Measurements from ENCODE around the gene PHAX.
A peak's percentile ranks its signal among the peaks of the same experiment; 100 is the strongest.
"Not testable (repeated sequence)": the region's sequence is repeated elsewhere in the genome, so short reads cannot be mapped to it uniquely, and the experiment has no call there.

Gene PHAX

GRCh38 chr5:126605525-126605924, 4.8 kb downstream of the PHAX start:
- DNase-seq, result no peak

- DNase-seq, result no peak
Measured at GRCh38 chr5:126610160-126610559, 9.4 kb downstream of the PHAX start.

GRCh38 chr5:126610616-126611015, 9.9 kb downstream of the PHAX start:
- no peak for DNase-seq

GRCh38 chr5:126613941-126614592, 13.3 kb downstream of the PHAX start:
- no peak for DNase-seq

GRCh38 chr5:126615286-126615685, 14.5 kb downstream of the PHAX start:
- DNase-seq, result no peak

- DNase-seq, result not testable (repeated sequence)
Measured at GRCh38 chr5:126617603-126618002, 16.9 kb downstream of the PHAX start.

GRCh38 chr5:126619781-126620180, 19.0 kb downstream of the PHAX start:
- no peak for DNase-seq

GRCh38 chr5:126624534-126624933, 23.8 kb downstream of the PHAX start:
- no peak for DNase-seq

- no peak for DNase-seq
Measured at GRCh38 chr5:126628102-126628501, 27.4 kb downstream of the PHAX start.

- no peak for DNase-seq
Measured at GRCh38 chr5:126631920-126632319, 31.2 kb downstream of the PHAX start.

GRCh38 chr5:126633552-126633951, 32.8 kb downstream of the PHAX start:
- DNase-seq, result no peak

GRCh38 chr5:126635585-126635984, 34.8 kb downstream of the PHAX start:
- DNase-seq, result no peak

- no peak for DNase-seq
Measured at GRCh38 chr5:126636956-126637355, 36.2 kb downstream of the PHAX start.

- DNase-seq, result no peak
Measured at GRCh38 chr5:126640866-126641265, 40.1 kb downstream of the PHAX start.

GRCh38 chr5:126641387-126641786, 40.6 kb downstream of the PHAX start:
- no peak for DNase-seq

- DNase-seq, result no peak
Measured at GRCh38 chr5:126645132-126645531, 44.4 kb downstream of the PHAX start.

GRCh38 chr5:126647071-126647470, 46.3 kb downstream of the PHAX start:
- no peak for DNase-seq

- DNase-seq, result no peak
Measured at GRCh38 chr5:126648471-126648870, 47.7 kb downstream of the PHAX start.

GRCh38 chr5:126649057-126649456, 48.3 kb downstream of the PHAX start:
- not testable (repeated sequence) for DNase-seq

GRCh38 chr5:126649709-126650108, 49.0 kb downstream of the PHAX start:
- DNase-seq, result not testable (repeated sequence)

GRCh38 chr5:126650463-126650862, 49.7 kb downstream of the PHAX start:
- no peak for DNase-seq

GRCh38 chr5:126651013-126651577, 50.3 kb downstream of the PHAX start:
- DNase-seq, result no peak

GRCh38 chr5:126656401-126657007, 55.8 kb downstream of the PHAX start:
- DNase-seq, result peak in 1 of 2 experiments; percentile 1

- no peak for DNase-seq
Measured at GRCh38 chr5:126658561-126658960, 57.8 kb downstream of the PHAX start.
